GM12878 (cell line): Measurements from ENCODE around the gene KCNJ14. TPM values are rescaled to one million over a fixed set of nuclear protein-coding genes. Genes with fewer than 3 reads are reported as not detected.

Source experiments
- ATAC-seq: fragments of 200-7000 bp; cut with Tn5 transposase; 3 replicates; pipeline ENCODE4 v1.9.1; 2020; ENCODE audit warnings: mild to moderate bottlenecking, moderate library complexity
- BruUV-seq: library from RNA; stranded (reverse); fragments of 400-500 nt; replicated peaks from 2 replicates; lab custom pipeline; 2021; lab: Mats Ljungman, UMichigan
- CTCF ChIA-PET: fragments of 300-600 bp; sonication (Branson Sonifier 250); formaldehyde crosslinking; extraction: SDS; loops from one replicate; lab custom pipeline; 2021; ENCODE audit warnings: inconsistent platforms; lab: Yijun Ruan, JAX
- POLR2A ChIA-PET: fragments of 350-600 bp; formaldehyde crosslinking; extraction: SDS; loops from one replicate; lab custom pipeline; 2021; ENCODE audit warnings: inconsistent platforms; lab: Charles Lee
- RAD21 ChIA-PET: fragments of 300-600 bp; sonication (Branson Sonifier 250); formaldehyde crosslinking; loops from one replicate; lab custom pipeline; 2023; ENCODE audit warnings: antibody characterized with exemption; ENCODE audit not compliant: unreplicated experiment; lab: Charles Lee
- SMC1A ChIA-PET: fragments of 300-600 bp; sonication (Branson Sonifier 250); formaldehyde crosslinking; loops from one replicate; lab custom pipeline; 2023; ENCODE audit not compliant: unreplicated experiment, uncharacterized antibody; lab: Charles Lee
- DNase-seq: peaks from one replicate; pipeline ENCODE4 v3.0.0-alpha.2; 2011; ENCODE audit warnings: low read depth, low spot score
- FAIRE-seq: peaks from 3 replicates; lab custom pipeline; 2011; peaks lifted over from hg19 to GRCh38; lab: Jason Lieb, UNC
- H2AFZ ChIP-seq: 2 replicates; pipeline ENCODE4 v1.6.0; 2011; ENCODE audit warnings: low read depth, low read length, control low read depth; ENCODE audit not compliant: control insufficient read depth
- H3K27ac ChIP-seq: 2 replicates; pipeline ENCODE4 v1.5.1; 2011; ENCODE audit warnings: control low read depth; ENCODE audit not compliant: control insufficient read depth, insufficient read depth
- H3K27me3 ChIP-seq, 2 experiments: replicated peaks in 1 of 2; 2 replicates each; pipeline versions ENCODE4 v1.6.0 to v1.6.1; 2011; ENCODE audit warnings: low read length in 1 of 2; ENCODE audit not compliant: control insufficient read depth in 2 of 2, insufficient read depth in 2 of 2
- H3K36me3 ChIP-seq, 2 experiments: 2 replicates each; pipeline ENCODE4 v1.5.1; 2011; ENCODE audit warnings: low read length in 1 of 2; ENCODE audit not compliant: control insufficient read depth in 2 of 2, insufficient read depth in 2 of 2
- H3K4me1 ChIP-seq: 2 replicates; pipeline ENCODE4 v1.6.1; 2011; ENCODE audit warnings: mild to moderate bottlenecking, low read length, moderate library complexity, mixed read lengths; ENCODE audit not compliant: control insufficient read depth, insufficient read depth
- H3K4me2 ChIP-seq: 2 replicates; pipeline ENCODE4 v1.6.0; 2011; ENCODE audit warnings: control low read depth; ENCODE audit not compliant: control insufficient read depth, insufficient read depth
- H3K4me3 ChIP-seq: fragments of 200-600 bp; sonication (generic); 2 replicates; pipeline ENCODE4 v1.5.1; 2016
- H3K79me2 ChIP-seq: 2 replicates; pipeline ENCODE4 v1.6.0; 2011; ENCODE audit warnings: low read length; ENCODE audit not compliant: control insufficient read depth, insufficient read depth
- H3K9ac ChIP-seq: 2 replicates; pipeline ENCODE4 v1.8.0; 2011; ENCODE audit warnings: low read length, control low read depth, mixed read lengths; ENCODE audit not compliant: control insufficient read depth, insufficient read depth
- H3K9me3 ChIP-seq: replicated peaks from 3 replicates; pipeline ENCODE4 v1.5.1; 2011; ENCODE audit warnings: mild to moderate bottlenecking, low read length; ENCODE audit not compliant: control insufficient read depth, insufficient read depth
- H4K20me1 ChIP-seq: 2 replicates; pipeline ENCODE4 v1.6.0; 2011; ENCODE audit not compliant: control insufficient read depth, insufficient read depth
- MEF2A ChIP-seq: IDR thresholded peaks from 2 replicates; pipeline ENCODE4 v1.6.1; 2011; ENCODE audit warnings: low read depth, mild to moderate bottlenecking, low read length, moderate library complexity; ENCODE audit not compliant: insufficient read depth
- PKNOX1 ChIP-seq: fragments of 450-650 bp; IDR thresholded peaks from 2 replicates; pipeline ENCODE4 v1.6.1; 2016; ENCODE audit warnings: mild to moderate bottlenecking
- RB1 ChIP-seq: fragments of 450-650 bp; formaldehyde crosslinking; IDR thresholded peaks from 2 replicates; pipeline ENCODE4 v1.6.1; 2017; ENCODE audit warnings: mild to moderate bottlenecking, borderline replicate concordance
- RUNX3 ChIP-seq: IDR thresholded peaks from 2 replicates; pipeline ENCODE4 v1.6.1; 2012; ENCODE audit warnings: low read length, inconsistent platforms
- TBL1XR1 ChIP-seq: IDR thresholded peaks from 2 replicates; pipeline ENCODE4 v1.6.1; 2012; ENCODE audit warnings: low read depth, low read length, improper control_type of control experiment
- TCF3 ChIP-seq: IDR thresholded peaks from 2 replicates; pipeline ENCODE4 v1.6.1; 2012; ENCODE audit warnings: low read depth, mild to moderate bottlenecking, low read length, borderline replicate concordance; ENCODE audit not compliant: insufficient read depth
- ZBTB40 ChIP-seq: fragments of 450-650 bp; IDR thresholded peaks from 2 replicates; pipeline ENCODE4 v1.6.1; 2016; ENCODE audit warnings: mild to moderate bottlenecking, moderate library complexity, borderline replicate concordance
- WGBS: methylation state at CpG from one replicate; pipeline ENCODE4 v1.1.6; 2016; ENCODE audit warnings: low lambda C conversion rate; ENCODE audit not compliant: insufficient replicate concordance, insufficient coverage; ENCODE audit errors: missing lambda C conversion rate; 5-methylcytosine and 5-hydroxymethylcytosine counted together
- in situ Hi-C: fragments of 300-500 bp; cut with MboI; formaldehyde crosslinking; loops from 9 replicates; pipeline ENCODE4 v1.14.3; 2018; ENCODE audit warnings: mixed read lengths
- intact Hi-C: fragments of 100-400 bp; cut with micrococcal nuclease; formaldehyde crosslinking; loops from one replicate; pipeline ENCODE4 v1.14.2; 2022; ENCODE audit not compliant: unreplicated experiment
- polyA plus RNA-seq, 11 experiments: library from polyadenylated mRNA; depleted of rRNA in 4 of 11; unstranded in 6 of 11; stranded (reverse) in 5 of 11; fragments of >200 nt; fragmentation: Nextera tagmentation in 4 of 11; fragmentation: Illumina TruSeq in 1 of 11; extraction: Ambion mirVana in 4 of 11; extraction: Trizol in 1 of 11; gene quantifications; 1 replicate in 1 of 11; 2 replicates in 10 of 11; pipeline versions ENCODE4 v1.2.1 to v1.2.3, GENCODE V29; 2011 to 2016; ENCODE audit warnings: inconsistent platforms in 2 of 11, missing spikeins in 2 of 11, low read depth in 1 of 11
- total RNA-seq, 4 experiments: library from RNA; depleted of rRNA in 3 of 4; stranded (reverse); fragments of >200 nt in 3 of 4; fragmentation: Illumina TruSeq in 1 of 4; extraction: Trizol in 1 of 4; gene quantifications; 2 replicates each; pipeline versions ENCODE4 v1.2.1 to v1.2.3, GENCODE V29; 2013 to 2021

The KCNJ14 gene
- total and polyA plus RNA-seq, 10 of the 15 experiments (the other 5 are each of a cell fraction or from before 2014, with no cell fraction given) = 0.24 to 1.4 (median 0.42) TPM

- no peak overlapping the region for H2AFZ ChIP-seq
- H3K79me2 ChIP-seq = peaks cover 9% of the 10 kb centered on the region
- H3K36me3 ChIP-seq = peaks cover 4 to 13% of the 10 kb centered on the region in 2 experiments; a peak in 3 of 4 replicates
- DNase-seq (no peak), FAIRE-seq (no peak), ATAC-seq (no peak)
- intact Hi-C loops (no loop called here), in situ Hi-C loops (no loop called here)
- H3K4me1 ChIP-seq = peaks cover 5% of the 10 kb centered on the region; the same call in 1 of the 2 replicates
- WGBS = 91% methylated on average over 15 of the region's 16 CpGs
- TF ChIP-seq TBL1XR1 (no peak), MEF2A (no peak), RB1 (no peak)
- H3K9me3 ChIP-seq = no peaks in the 10 kb centered on the region
- H3K9ac ChIP-seq = no peak overlapping the region
- POLR2A ChIA-PET = no interaction called here
- peaks cover 3% of the 10 kb centered on the region; the same call in 1 of the 2 replicates for H4K20me1 ChIP-seq
- SMC1A ChIA-PET = no interaction called here
- H3K27ac ChIP-seq = no peak overlapping the region
- no TSS peak for BruUV-seq
- RAD21 ChIA-PET = no interaction called here
- H3K4me3 ChIP-seq = no peak overlapping the region
- H3K4me2 ChIP-seq = no peak overlapping the region
- CTCF ChIA-PET = interaction anchor here (0.6 to 5.0 kb wide), 2 partner anchors 8 to 15 kb away, joined by 3 to 27 read pairs; no protein-coding TSS in a partner anchor
- no peaks in the 10 kb centered on the region for H3K27me3 ChIP-seq
These were observed 18.8 kb downstream of the KCNJ14 start for GRCh38 chr19:48474084-48474592.

- no peaks in the 10 kb centered on the region for H3K9me3 ChIP-seq
- ChIA-PET SMC1A (no interaction called here), POLR2A (no interaction called here), CTCF (interaction anchor here (5.0 kb wide), 1 partner anchor 13 kb away, joined by 27 read pairs; no protein-coding TSS in a partner anchor), RAD21 (no interaction called here)
- TF ChIP-seq TCF3 (no peak), RUNX3 (no peak), PKNOX1 (no peak), ZBTB40 (no peak)
- FAIRE-seq = no peak
- in situ Hi-C loops (no loop called here), intact Hi-C loops (no loop called here)
- no peak for DNase-seq
- peaks cover 1% of the 10 kb centered on the region; the same call in 1 of the 2 replicates for H3K4me1 ChIP-seq
- no peaks in the 10 kb centered on the region for H3K27me3 ChIP-seq
- peaks cover 2% of the 10 kb centered on the region; the same call in 1 of the 2 replicates for H4K20me1 ChIP-seq
- H2AFZ ChIP-seq = no peak overlapping the region
- H3K4me2 ChIP-seq = no peak overlapping the region
- peaks cover 4 to 13% of the 10 kb centered on the region in 2 experiments; a peak in 3 of 4 replicates for H3K36me3 ChIP-seq
- WGBS = 90% methylated on average over 17 of the region's 17 CpGs
- no peak overlapping the region for H3K27ac ChIP-seq
- no peaks in the 10 kb centered on the region; the same call in 1 of the 2 replicates for H3K79me2 ChIP-seq
- ATAC-seq = no peak
- no peak overlapping the region for H3K9ac ChIP-seq
- no peak overlapping the region for H3K4me3 ChIP-seq
- BruUV-seq = no TSS peak
These were observed 20.1 kb downstream of the KCNJ14 start for GRCh38 chr19:48475369-48476068.
